Measurements from ENCODE around the gene PCDHGA10.
"Not testable (repeated sequence)": the region's sequence is repeated elsewhere in the genome, so short reads cannot be mapped to it uniquely, and the experiment has no call there.

Gene PCDHGA10

GRCh38 chr5:141415275-141415618 is 2.5 kb downstream of the PCDHGA10 start:
- H3K9ac ChIP-seq (ENCODE audit: low read length); H3K4me1 ChIP-seq (ENCODE audit: control insufficient read depth in 1 of 2, insufficient read depth in 2 of 2, low read length in 2 of 2); H3K27me3 ChIP-seq (ENCODE audit: insufficient read depth, low read length); H2AFZ ChIP-seq (ENCODE audit: insufficient read depth, low read length, poor library complexity); H3K23ac ChIP-seq (ENCODE audit: low read length); H3K4ac ChIP-seq (ENCODE audit: low read depth, low read length); H3K79me2 ChIP-seq (ENCODE audit: control insufficient read depth, insufficient read depth, low read length, poor library complexity); H3K14ac ChIP-seq (ENCODE audit: low read length); H4K12ac ChIP-seq (ENCODE audit: low read depth, low read length); H3K79me1 ChIP-seq (ENCODE audit: low read length); H3K4me3 ChIP-seq (ENCODE audit: low read depth, low read length); H2BK12ac ChIP-seq (ENCODE audit: low read length); H3K27ac ChIP-seq (ENCODE audit: low read depth, low read length); H3K18ac ChIP-seq (ENCODE audit: low read length); H2AK5ac ChIP-seq (ENCODE audit: low read length); H2BK120ac ChIP-seq (ENCODE audit: insufficient read depth, low read length, poor library complexity); DNase-seq; H2BK5ac ChIP-seq (ENCODE audit: low read depth, low read length, poor library complexity); H3K4me2 ChIP-seq (ENCODE audit: low read length); H4K91ac ChIP-seq (ENCODE audit: low read depth, low read length); H4K8ac ChIP-seq (ENCODE audit: low read depth, low read length): not testable (repeated sequence)
- Histone ChIP-seq H3K9me3 (ENCODE audit: insufficient read depth, low read depth, low read length) (peaks cover 24% of the 10 kb centered on the region), H3K36me3 (ENCODE audit: control insufficient read depth in 1 of 2, insufficient read depth in 2 of 2, low read length in 2 of 2) (peaks cover 21 to 26% of the 10 kb centered on the region in 2 experiments)
- WGBS (ENCODE audit: extremely low coverage, insufficient coverage, insufficient read length): no CpG with 5 or more reads among the region's 24 CpGs

GRCh38 chr5:141417494-141418172 is 4.8 kb downstream of the PCDHGA10 start, which contains the start of gene PCDHGB7:
Gene PCDHGB7 (plus strand): TSS chr5:141417677. CDS start chr5:141417860, 183 bp downstream.
- Histone ChIP-seq H3K9me3 (ENCODE audit: insufficient read depth, low read depth, low read length) (peaks cover 39% of the 10 kb centered on the region), H2AFZ (ENCODE audit: insufficient read depth, low read length, poor library complexity) (peak within 1 kb of the TSS; percentile 97), H3K36me3 (ENCODE audit: control insufficient read depth in 1 of 2, insufficient read depth in 2 of 2, low read length in 2 of 2) (peaks cover 36 to 41% of the 10 kb centered on the region in 2 experiments), H3K4ac (ENCODE audit: low read depth, low read length) (peak within 1 kb of the TSS; percentile 43), H3K4me3 (ENCODE audit: low read depth, low read length) (peak within 1 kb of the TSS; percentile 71), H3K4me2 (ENCODE audit: low read length) (peak within 1 kb of the TSS; percentile 69), H3K18ac (ENCODE audit: low read length) (peak within 1 kb of the TSS; percentile 90), H4K91ac (ENCODE audit: low read depth, low read length) (peak within 1 kb of the TSS; percentile 85), H4K8ac (ENCODE audit: low read depth, low read length) (peak within 1 kb of the TSS; percentile 78), H2BK5ac (ENCODE audit: low read depth, low read length, poor library complexity) (peak within 1 kb of the TSS; percentile 57), H2BK120ac (ENCODE audit: insufficient read depth, low read length, poor library complexity) (peak within 1 kb of the TSS; percentile 78), H3K14ac (ENCODE audit: low read length) (peak within 1 kb of the TSS; percentile 88), H3K27ac (ENCODE audit: low read depth, low read length) (peak within 1 kb of the TSS; percentile 27), H4K12ac (ENCODE audit: low read depth, low read length) (peak within 1 kb of the TSS; percentile 89)
- H3K27me3 ChIP-seq (ENCODE audit: insufficient read depth, low read length); H3K79me2 ChIP-seq (ENCODE audit: control insufficient read depth, insufficient read depth, low read length, poor library complexity); H3K9ac ChIP-seq (ENCODE audit: low read length); H2BK12ac ChIP-seq (ENCODE audit: low read length); H2AK5ac ChIP-seq (ENCODE audit: low read length); H3K4me1 ChIP-seq (ENCODE audit: control insufficient read depth in 1 of 2, insufficient read depth in 2 of 2, low read length in 2 of 2); H3K79me1 ChIP-seq (ENCODE audit: low read length); H3K23ac ChIP-seq (ENCODE audit: low read length): not testable (repeated sequence)
- WGBS (ENCODE audit: extremely low coverage, insufficient coverage, insufficient read length): no CpG with 5 or more reads among the region's 47 CpGs
- peak; percentile 25 to 64 for DNase-seq

- H3K4me2 ChIP-seq (ENCODE audit: low read length): no peak overlapping the region
- peaks cover 2 to 5% of the 10 kb centered on the region in 2 experiments for H3K4me1 ChIP-seq (ENCODE audit: control insufficient read depth in 1 of 2, insufficient read depth in 2 of 2, low read length in 2 of 2)
- peak overlapping the region; percentile 39 for H3K18ac ChIP-seq (ENCODE audit: low read length)
- H4K8ac ChIP-seq (ENCODE audit: low read depth, low read length): no peak overlapping the region
- no peak overlapping the region for H3K9ac ChIP-seq (ENCODE audit: low read length)
- no peak overlapping the region for H2AFZ ChIP-seq (ENCODE audit: insufficient read depth, low read length, poor library complexity)
- no CpG with 5 or more reads among the region's 74 CpGs for WGBS (ENCODE audit: extremely low coverage, insufficient coverage, insufficient read length)
- H3K23ac ChIP-seq (ENCODE audit: low read length): no peak overlapping the region
- no peak overlapping the region for H2BK5ac ChIP-seq (ENCODE audit: low read depth, low read length, poor library complexity)
- H3K9me3 ChIP-seq (ENCODE audit: insufficient read depth, low read depth, low read length): peaks cover 44% of the 10 kb centered on the region
- H3K27me3 ChIP-seq (ENCODE audit: insufficient read depth, low read length): no peaks in the 10 kb centered on the region
- H3K79me2 ChIP-seq (ENCODE audit: control insufficient read depth, insufficient read depth, low read length, poor library complexity): no peaks in the 10 kb centered on the region
- peaks cover 40% of the 10 kb centered on the region in 2 experiments for H3K36me3 ChIP-seq (ENCODE audit: control insufficient read depth in 1 of 2, insufficient read depth in 2 of 2, low read length in 2 of 2)
- H2AK5ac ChIP-seq (ENCODE audit: low read length): no peak overlapping the region
- H3K79me1 ChIP-seq (ENCODE audit: low read length): peaks cover 5% of the 10 kb centered on the region
- H2BK120ac ChIP-seq (ENCODE audit: insufficient read depth, low read length, poor library complexity): no peak overlapping the region
- no peak overlapping the region for H4K91ac ChIP-seq (ENCODE audit: low read depth, low read length)
- H3K27ac ChIP-seq (ENCODE audit: low read depth, low read length): no peak overlapping the region
- H3K4ac ChIP-seq (ENCODE audit: low read depth, low read length): no peak overlapping the region
- DNase-seq: no peak
- no peak overlapping the region for H3K14ac ChIP-seq (ENCODE audit: low read length)
- no peak overlapping the region for H2BK12ac ChIP-seq (ENCODE audit: low read length)
- no peak overlapping the region for H4K12ac ChIP-seq (ENCODE audit: low read depth, low read length)
- H3K4me3 ChIP-seq (ENCODE audit: low read depth, low read length): peak overlapping the region; percentile 13
These were observed 6.5 kb downstream of the PCDHGA10 start for GRCh38 chr5:141419074-141419880.

- Histone ChIP-seq H3K4me3 (ENCODE audit: low read depth, low read length) (no peak within 1 kb of the TSS), H4K12ac (ENCODE audit: low read depth, low read length) (no peak within 1 kb of the TSS), H3K9ac (ENCODE audit: low read length) (no peak within 1 kb of the TSS), H3K18ac (ENCODE audit: low read length) (peak within 1 kb of the TSS; percentile 39), H3K79me1 (ENCODE audit: low read length) (peaks cover 5% of the 10 kb centered on the region), H2AFZ (ENCODE audit: insufficient read depth, low read length, poor library complexity) (peak within 1 kb of the TSS; percentile 42), H3K9me3 (ENCODE audit: insufficient read depth, low read depth, low read length) (peaks cover 39% of the 10 kb centered on the region), H4K91ac (ENCODE audit: low read depth, low read length) (no peak within 1 kb of the TSS), H3K4me2 (ENCODE audit: low read length) (no peak within 1 kb of the TSS), H3K27ac (ENCODE audit: low read depth, low read length) (no peak within 1 kb of the TSS), H3K36me3 (ENCODE audit: control insufficient read depth in 1 of 2, insufficient read depth in 2 of 2, low read length in 2 of 2) (peaks cover 37 to 38% of the 10 kb centered on the region in 2 experiments), H2AK5ac (ENCODE audit: low read length) (no peak within 1 kb of the TSS), H4K8ac (ENCODE audit: low read depth, low read length) (no peak within 1 kb of the TSS), H2BK5ac (ENCODE audit: low read depth, low read length, poor library complexity) (no peak within 1 kb of the TSS), H3K4me1 (ENCODE audit: control insufficient read depth in 1 of 2, insufficient read depth in 2 of 2, low read length in 2 of 2) (peaks cover 2 to 5% of the 10 kb centered on the region in 2 experiments), H3K27me3 (ENCODE audit: insufficient read depth, low read length) (no peaks in the 10 kb centered on the region), H2BK12ac (ENCODE audit: low read length) (no peak within 1 kb of the TSS), H3K4ac (ENCODE audit: low read depth, low read length) (no peak within 1 kb of the TSS), H3K79me2 (ENCODE audit: control insufficient read depth, insufficient read depth, low read length, poor library complexity) (no peaks in the 10 kb centered on the region), H3K14ac (ENCODE audit: low read length) (no peak within 1 kb of the TSS), H2BK120ac (ENCODE audit: insufficient read depth, low read length, poor library complexity) (no peak within 1 kb of the TSS), H3K23ac (ENCODE audit: low read length) (no peak within 1 kb of the TSS)
- no CpG with 5 or more reads among the region's 42 CpGs for WGBS (ENCODE audit: extremely low coverage, insufficient coverage, insufficient read length)
- DNase-seq: peak; percentile 55 to 88
These were observed 8.2 kb downstream of the PCDHGA10 start, which contains the start of gene PCDHGA11 for GRCh38 chr5:141420855-141421488. Gene PCDHGA11 (plus strand): TSS chr5:141421051. CDS start chr5:141421228, 177 bp downstream.
